Ascending aorta (tissue), 2 donors: ENCODE data around the gene SSU72. TPM values are rescaled to one million over a fixed set of nuclear protein-coding genes. Genes with fewer than 3 reads are reported as not detected.

Source experiments
- DNase-seq, 2 donors: peaks; one replicate each; pipeline ENCODE4 v3.0.0-alpha.2; 2019; ENCODE audit warnings: low spot score in 2 of 2
- H3K27ac ChIP-seq, 2 donors: fragments of 200-600 bp; sonication (generic); one replicate each; pipeline ENCODE4 v1.5.1; 2016 to 2017; ENCODE audit warnings: mild to moderate bottlenecking in 1 of 2
- H3K27me3 ChIP-seq: fragments of 200-600 bp; sonication (generic); one replicate; pipeline ENCODE4 v1.5.1; 2017
- H3K36me3 ChIP-seq, 2 donors: fragments of 200-600 bp; sonication (generic); one replicate each; pipeline ENCODE4 v1.5.1; 2016
- H3K4me1 ChIP-seq, 2 donors: fragments of 200-600 bp; sonication (generic); one replicate each; pipeline ENCODE4 v1.5.1; 2016 to 2017; ENCODE audit warnings: mild to moderate bottlenecking in 1 of 2
- H3K4me3 ChIP-seq, 2 donors: fragments of 200-600 bp; sonication (generic); one replicate each; pipeline ENCODE4 v1.5.1; 2016 to 2017; ENCODE audit warnings: mild to moderate bottlenecking in 1 of 2
- H3K9me3 ChIP-seq, 2 donors: fragments of 200-600 bp; sonication (generic); one replicate each; pipeline ENCODE4 v1.5.1; 2016
- intact Hi-C: fragments of 100-400 bp; cut with DNase I; formaldehyde crosslinking; loops from one replicate; pipeline ENCODE4 v1.15.1; 2023
- total RNA-seq: library from RNA; depleted of rRNA; stranded (reverse); fragments of >200 nt; gene quantifications from one replicate; pipeline ENCODE4 v1.1.0, GENCODE V29; 2016
- TF ChIP-seq, protein P1 (sequence below), 3 experiments: fragments of 200-600 bp in 2 of 3; fragments of 450-650 bp in 1 of 3; sonication (generic) in 2 of 3; IDR thresholded peaks; one replicate each; pipeline ENCODE4 v1.5.1; 2016 to 2019; ENCODE audit warnings: antibody characterized with exemption in 3 of 3, mild to moderate bottlenecking in 1 of 3, moderate library complexity in 1 of 3

The SSU72 gene
- total RNA-seq, 1 donor from 2014 or later = 50.1 TPM

- intact Hi-C loops = no loop called here
- TF ChIP-seq, protein P1, sequence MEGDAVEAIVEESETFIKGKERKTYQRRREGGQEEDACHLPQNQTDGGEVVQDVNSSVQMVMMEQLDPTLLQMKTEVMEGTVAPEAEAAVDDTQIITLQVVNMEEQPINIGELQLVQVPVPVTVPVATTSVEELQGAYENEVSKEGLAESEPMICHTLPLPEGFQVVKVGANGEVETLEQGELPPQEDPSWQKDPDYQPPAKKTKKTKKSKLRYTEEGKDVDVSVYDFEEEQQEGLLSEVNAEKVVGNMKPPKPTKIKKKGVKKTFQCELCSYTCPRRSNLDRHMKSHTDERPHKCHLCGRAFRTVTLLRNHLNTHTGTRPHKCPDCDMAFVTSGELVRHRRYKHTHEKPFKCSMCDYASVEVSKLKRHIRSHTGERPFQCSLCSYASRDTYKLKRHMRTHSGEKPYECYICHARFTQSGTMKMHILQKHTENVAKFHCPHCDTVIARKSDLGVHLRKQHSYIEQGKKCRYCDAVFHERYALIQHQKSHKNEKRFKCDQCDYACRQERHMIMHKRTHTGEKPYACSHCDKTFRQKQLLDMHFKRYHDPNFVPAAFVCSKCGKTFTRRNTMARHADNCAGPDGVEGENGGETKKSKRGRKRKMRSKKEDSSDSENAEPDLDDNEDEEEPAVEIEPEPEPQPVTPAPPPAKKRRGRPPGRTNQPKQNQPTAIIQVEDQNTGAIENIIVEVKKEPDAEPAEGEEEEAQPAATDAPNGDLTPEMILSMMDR (IDR thresholded peaks at IDR 0.05) = no peak
- H3K27me3 ChIP-seq = no peaks in the 10 kb centered on the region
- H3K36me3 ChIP-seq = no peaks in the 10 kb centered on the region
- H3K9me3 ChIP-seq = no peaks in the 10 kb centered on the region
- H3K27ac ChIP-seq = no peak overlapping the region
- H3K4me3 ChIP-seq = no peak overlapping the region
- H3K4me1 ChIP-seq = no peaks in the 10 kb centered on the region
- DNase-seq = no peak
These were observed 31.6 kb upstream of the SSU72 start for GRCh38 chr1:1606232-1606631.

DNA sequence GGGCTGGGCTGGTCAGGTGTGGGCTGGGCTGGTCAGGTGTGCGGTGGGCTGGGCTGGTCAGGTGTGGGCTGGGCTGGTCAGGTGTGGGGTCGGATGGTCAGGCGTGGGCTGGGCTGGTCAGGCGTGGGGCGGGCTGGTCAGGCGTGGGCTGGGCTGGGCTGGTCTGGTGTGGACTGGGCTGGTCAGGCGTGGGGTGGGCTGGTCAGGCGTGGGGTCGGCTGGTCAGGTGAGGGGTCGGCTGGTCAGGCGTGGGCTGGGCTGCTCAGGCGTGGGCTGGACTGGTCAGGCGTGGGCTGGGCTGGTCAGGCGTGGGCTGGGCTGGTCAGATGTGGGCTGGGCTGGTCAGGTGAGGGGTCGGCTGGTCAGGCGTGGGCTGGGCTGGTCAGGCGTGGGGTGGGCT, 31.1 kb upstream of the SSU72 start:
- intact Hi-C loops = no loop called here
- H3K27me3 ChIP-seq = peaks cover under 1% of the 10 kb centered on the region
- DNase-seq = no peak
- no peaks in the 10 kb centered on the region for H3K4me1 ChIP-seq
- H3K9me3 ChIP-seq = no peaks in the 10 kb centered on the region
- no peak overlapping the region for H3K4me3 ChIP-seq
- no peak overlapping the region for H3K27ac ChIP-seq
- TF ChIP-seq, protein P1 (IDR thresholded peaks at IDR 0.05) = no peak
- H3K36me3 ChIP-seq = no peaks in the 10 kb centered on the region

DNA sequence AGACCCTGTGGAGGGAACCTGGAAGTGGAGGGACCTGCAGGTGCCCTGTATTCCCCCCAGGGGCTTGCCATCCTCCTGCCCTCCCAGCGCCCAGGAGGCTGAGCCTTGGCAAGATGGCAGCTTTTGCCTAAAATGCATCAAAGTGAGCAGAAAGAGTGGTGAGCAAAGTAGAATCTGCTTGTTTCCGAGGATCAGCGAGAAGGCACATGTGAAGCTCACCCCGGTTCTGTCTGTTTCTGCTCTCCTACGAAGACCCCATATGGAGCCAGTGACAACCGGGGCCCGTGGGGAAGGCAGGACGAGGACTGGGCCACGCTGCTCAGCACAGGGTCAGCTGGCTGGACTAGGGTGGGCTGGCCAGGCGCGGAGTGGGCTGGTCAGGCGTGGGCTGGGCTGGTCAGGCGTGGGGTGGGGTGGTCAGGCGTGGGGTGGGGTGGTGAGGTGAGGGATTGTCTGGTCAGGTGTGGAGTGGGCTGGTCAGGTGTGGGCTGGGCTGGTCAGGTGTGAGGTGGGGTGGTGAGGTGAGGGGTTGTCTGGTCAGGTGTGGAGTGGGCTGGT, 30.4 kb upstream of the SSU72 start:
- DNase-seq = no peak
- TF ChIP-seq, protein P1 (IDR thresholded peaks at IDR 0.05) = no peak
- Histone ChIP-seq H3K4me3 (no peak overlapping the region), H3K27me3 (peaks cover 6% of the 10 kb centered on the region), H3K9me3 (no peaks in the 10 kb centered on the region), H3K36me3 (no peaks in the 10 kb centered on the region), H3K4me1 (peaks cover 4 to 5% of the 10 kb centered on the region in 2 donors), H3K27ac (no peak overlapping the region)
- intact Hi-C loops = no loop called here

- DNase-seq = no peak
- peaks cover 6% of the 10 kb centered on the region for H3K27me3 ChIP-seq
- intact Hi-C loops = no loop called here
- no peaks in the 10 kb centered on the region for H3K9me3 ChIP-seq
- H3K27ac ChIP-seq = no peak overlapping the region
- H3K4me1 ChIP-seq = peaks cover 4 to 5% of the 10 kb centered on the region in 2 donors
- TF ChIP-seq, protein P1 (IDR thresholded peaks at IDR 0.05) = no peak
- no peak overlapping the region for H3K4me3 ChIP-seq
- H3K36me3 ChIP-seq = no peaks in the 10 kb centered on the region
These were observed 29.8 kb upstream of the SSU72 start for GRCh38 chr1:1604374-1605033.

GRCh38 chr1:1603671-1604373, 29.2 kb upstream of the SSU72 start:
- Histone ChIP-seq H3K9me3 (no peaks in the 10 kb centered on the region), H3K4me3 (no peak overlapping the region), H3K27ac (no peak overlapping the region), H3K36me3 (no peaks in the 10 kb centered on the region), H3K27me3 (peaks cover 6% of the 10 kb centered on the region), H3K4me1 (peaks cover 4 to 5% of the 10 kb centered on the region in 2 donors)
- TF ChIP-seq, protein P1 (IDR thresholded peaks at IDR 0.05) = no peak
- intact Hi-C loops = no loop called here
- no peak for DNase-seq
